HEK293T (cell line): ENCODE measurements around the gene PLEKHG4B.

ENCODE experiments used
- ARNT ChIP-seq: fragments of 450-650 bp; IDR thresholded peaks from 2 replicates; pipeline ENCODE4 v1.6.1; 2017; ENCODE audit warnings: mild to moderate bottlenecking
- BHLHE40 ChIP-seq: fragments of 450-650 bp; IDR thresholded peaks from 2 replicates; pipeline ENCODE4 v1.6.1; 2016; ENCODE audit warnings: mild to moderate bottlenecking, moderate library complexity, borderline replicate concordance
- ELF4 ChIP-seq: fragments of 450-650 bp; IDR thresholded peaks from 2 replicates; pipeline ENCODE4 v1.6.1; 2017; ENCODE audit warnings: antibody characterized with exemption
- FOXA1 ChIP-seq: fragments of 450-650 bp; IDR thresholded peaks from 2 replicates; pipeline ENCODE4 v1.6.1; 2016; ENCODE audit warnings: mild to moderate bottlenecking
- FOXK2 ChIP-seq: fragments of 450-650 bp; IDR thresholded peaks from 2 replicates; pipeline ENCODE4 v1.6.1; 2016; ENCODE audit warnings: mild to moderate bottlenecking
- FOXM1 ChIP-seq: fragments of 450-650 bp; IDR thresholded peaks from 2 replicates; pipeline ENCODE4 v1.6.1; 2017; ENCODE audit warnings: mild to moderate bottlenecking, borderline replicate concordance
- LEF1 ChIP-seq: fragments of 450-650 bp; IDR thresholded peaks from 2 replicates; pipeline ENCODE4 v1.6.1; 2017; ENCODE audit warnings: mild to moderate bottlenecking, borderline replicate concordance
- NFRKB ChIP-seq: fragments of 450-650 bp; IDR thresholded peaks from 2 replicates; pipeline ENCODE4 v1.6.1; 2016; ENCODE audit warnings: mild to moderate bottlenecking, moderate library complexity
- PKNOX1 ChIP-seq: fragments of 450-650 bp; IDR thresholded peaks from 2 replicates; pipeline ENCODE4 v1.6.1; 2016
- SP1 ChIP-seq: fragments of 450-650 bp; IDR thresholded peaks from 2 replicates; pipeline ENCODE4 v1.6.1; 2017
- SUZ12 ChIP-seq: fragments of 450-650 bp; IDR thresholded peaks from 2 replicates; pipeline ENCODE4 v1.6.1; 2016; ENCODE audit warnings: mild to moderate bottlenecking
- TARDBP ChIP-seq: fragments of 450-650 bp; IDR thresholded peaks from 2 replicates; pipeline ENCODE4 v1.6.1; 2016
- ZNF384 ChIP-seq: fragments of 450-650 bp; IDR thresholded peaks from 2 replicates; pipeline ENCODE4 v1.6.1; 2016

GRCh38 chr5:167511-167910 lies 75.5 kb downstream of the PLEKHG4B start:
- TF ChIP-seq TARDBP = no peak
- no peak for TF ChIP-seq BHLHE40
- no peak for TF ChIP-seq LEF1
- no peak for TF ChIP-seq ZNF384
- no peak for TF ChIP-seq NFRKB
- TF ChIP-seq FOXA1 = no peak
- no peak for TF ChIP-seq SP1
- TF ChIP-seq SUZ12 = no peak
- no peak for TF ChIP-seq ELF4
- no peak for TF ChIP-seq ARNT
- TF ChIP-seq FOXK2 = no peak
- TF ChIP-seq FOXM1 = no peak
- no peak for TF ChIP-seq PKNOX1
